Breast epithelium (tissue), 4 donors: Measurements from ENCODE around the gene ADRM1. TPM values are rescaled to one million over a fixed set of nuclear protein-coding genes. Genes with fewer than 3 reads are reported as not detected.

Source experiments
- DNase-seq, 2 donors: peaks; one replicate each; pipeline ENCODE4 v3.0.0-alpha.2; 2019; ENCODE audit warnings: low spot score in 2 of 2
- H3K27ac ChIP-seq, 2 donors: fragments of 200-600 bp; sonication (generic) in 1 of 2; one replicate each; pipeline ENCODE4 v1.5.1; 2016 to 2019; ENCODE audit warnings: mild to moderate bottlenecking in 1 of 2
- H3K27me3 ChIP-seq, 2 donors: fragments of 200-600 bp; sonication (generic) in 1 of 2; one replicate each; pipeline versions ENCODE4 v1.5.1 to v1.6.0; 2017 to 2019; ENCODE audit warnings: control low read depth in 1 of 2, mild to moderate bottlenecking in 1 of 2
- H3K36me3 ChIP-seq: fragments of 200-600 bp; one replicate; pipeline ENCODE4 v1.5.1; 2019
- H3K4me1 ChIP-seq, 2 donors: fragments of 200-600 bp; sonication (generic); one replicate each; pipeline ENCODE4 v1.5.1; 2016 to 2019; ENCODE audit warnings: control low read depth in 1 of 2
- H3K4me3 ChIP-seq, 3 donors: fragments of 200-600 bp; sonication (generic); 1 replicate in 2 of 3; 2 replicates in 1 of 3; pipeline ENCODE4 v1.5.1; 2016 to 2019; ENCODE audit warnings: mild to moderate bottlenecking in 3 of 3, moderate library complexity in 2 of 3
- H3K9me3 ChIP-seq, 2 donors: fragments of 200-600 bp; sonication (generic) in 1 of 2; one replicate each; pipeline ENCODE4 v1.5.1; 2016 to 2019; ENCODE audit warnings: control low read depth in 1 of 2
- POLR2A ChIP-seq: fragments of 450-650 bp; IDR thresholded peaks from one replicate; pipeline ENCODE4 v1.6.1; 2016; ENCODE audit warnings: antibody characterized with exemption, mild to moderate bottlenecking, moderate library complexity
- POLR2AphosphoS5 ChIP-seq, 3 donors: sonication (generic); formaldehyde crosslinking; IDR thresholded peaks; one replicate each; pipeline ENCODE4 v1.6.1; 2017; ENCODE audit warnings: antibody characterized with exemption in 3 of 3
- intact Hi-C: fragments of 100-400 bp; cut with DNase I; formaldehyde crosslinking; loops from one replicate; pipeline ENCODE4 v1.15.1; 2023; ENCODE audit warnings: low total_unique reads
- total RNA-seq, 3 donors: library from RNA; depleted of rRNA; stranded (reverse); fragments of >200 nt; gene quantifications; one replicate each; pipeline ENCODE4 v1.1.0, GENCODE V29; 2016
- TF ChIP-seq, protein P1 (sequence below), 3 donors: fragments of 450-650 bp; IDR thresholded peaks; one replicate each; pipeline ENCODE4 v1.5.1; 2016 to 2017; ENCODE audit warnings: antibody characterized with exemption in 3 of 3, mild to moderate bottlenecking in 3 of 3, moderate library complexity in 3 of 3

The ADRM1 gene
- total RNA-seq, 3 donors from 2014 or later: 80.2 to 131 (median 105) TPM

- DNase-seq: peak in 1 of 2 donors; percentile 82
- Histone ChIP-seq H3K27ac (peak overlapping the region; percentile 50 to 63), H3K27me3 (no peaks in the 10 kb centered on the region), H3K4me3 (no peak overlapping the region), H3K9me3 (no peaks in the 10 kb centered on the region), H3K36me3 (no peaks in the 10 kb centered on the region), H3K4me1 (peaks cover 6 to 12% of the 10 kb centered on the region in 2 donors)
- intact Hi-C loops: no loop called here
- TF ChIP-seq, protein P1, sequence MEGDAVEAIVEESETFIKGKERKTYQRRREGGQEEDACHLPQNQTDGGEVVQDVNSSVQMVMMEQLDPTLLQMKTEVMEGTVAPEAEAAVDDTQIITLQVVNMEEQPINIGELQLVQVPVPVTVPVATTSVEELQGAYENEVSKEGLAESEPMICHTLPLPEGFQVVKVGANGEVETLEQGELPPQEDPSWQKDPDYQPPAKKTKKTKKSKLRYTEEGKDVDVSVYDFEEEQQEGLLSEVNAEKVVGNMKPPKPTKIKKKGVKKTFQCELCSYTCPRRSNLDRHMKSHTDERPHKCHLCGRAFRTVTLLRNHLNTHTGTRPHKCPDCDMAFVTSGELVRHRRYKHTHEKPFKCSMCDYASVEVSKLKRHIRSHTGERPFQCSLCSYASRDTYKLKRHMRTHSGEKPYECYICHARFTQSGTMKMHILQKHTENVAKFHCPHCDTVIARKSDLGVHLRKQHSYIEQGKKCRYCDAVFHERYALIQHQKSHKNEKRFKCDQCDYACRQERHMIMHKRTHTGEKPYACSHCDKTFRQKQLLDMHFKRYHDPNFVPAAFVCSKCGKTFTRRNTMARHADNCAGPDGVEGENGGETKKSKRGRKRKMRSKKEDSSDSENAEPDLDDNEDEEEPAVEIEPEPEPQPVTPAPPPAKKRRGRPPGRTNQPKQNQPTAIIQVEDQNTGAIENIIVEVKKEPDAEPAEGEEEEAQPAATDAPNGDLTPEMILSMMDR (IDR thresholded peaks at IDR 0.05): no peak
- no peak for TF ChIP-seq POLR2A
- TF ChIP-seq POLR2AphosphoS5 (IDR thresholded peaks at IDR 0.05): peak in 1 of 3 donors; percentile 17
Measured at GRCh38 chr20:62350098-62350628, 47.4 kb downstream of the ADRM1 start.

DNA sequence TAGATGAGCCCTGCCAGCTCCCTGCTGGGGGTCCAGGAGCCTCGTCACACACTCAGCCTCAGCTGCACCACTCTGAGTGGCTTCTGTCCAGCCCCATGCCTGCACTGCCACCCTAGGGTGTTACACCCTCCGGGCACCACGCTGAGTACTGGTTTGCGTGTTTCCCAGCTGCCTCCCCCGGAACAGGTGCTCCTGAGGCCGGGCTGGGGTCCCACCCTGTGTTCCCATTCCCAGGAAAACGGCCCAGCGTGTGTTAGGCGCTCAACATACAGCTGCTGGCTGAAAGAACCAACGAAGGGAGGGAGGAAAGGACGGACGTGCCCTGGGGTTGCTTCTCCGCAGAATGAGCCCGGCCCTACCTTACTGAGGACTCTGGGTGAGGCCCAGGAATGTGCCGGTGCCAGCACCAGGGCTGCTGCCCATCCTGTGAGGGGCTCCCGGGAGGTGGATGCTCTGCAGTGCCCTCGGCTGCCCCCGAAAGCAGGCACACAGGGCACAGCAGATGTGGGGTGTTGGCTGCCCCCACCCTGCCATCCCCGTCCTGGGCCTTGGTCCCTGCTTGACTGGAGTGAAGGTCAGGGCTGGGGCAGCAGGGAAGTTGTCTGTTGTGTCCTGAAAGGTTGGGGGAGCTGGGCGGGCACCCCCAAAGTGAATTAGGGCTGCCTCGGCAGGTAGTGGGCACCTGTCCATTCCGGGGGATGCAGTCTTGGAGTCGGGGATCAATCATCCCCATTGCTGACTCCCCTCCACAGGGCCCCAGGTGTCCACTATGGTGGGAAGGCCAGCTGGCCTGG is 48.0 kb downstream of the ADRM1 start:
- H3K9me3 ChIP-seq: no peaks in the 10 kb centered on the region
- no peak for TF ChIP-seq POLR2AphosphoS5 (IDR thresholded peaks at IDR 0.05)
- TF ChIP-seq, protein P1 (IDR thresholded peaks at IDR 0.05): no peak
- TF ChIP-seq POLR2A: no peak
- H3K4me3 ChIP-seq: no peak overlapping the region
- H3K27me3 ChIP-seq: no peaks in the 10 kb centered on the region
- peak overlapping the region; percentile 50 to 63 for H3K27ac ChIP-seq
- no peak for DNase-seq
- peaks cover 13 to 18% of the 10 kb centered on the region in 2 donors for H3K4me1 ChIP-seq
- intact Hi-C loops: no loop called here
- H3K36me3 ChIP-seq: no peaks in the 10 kb centered on the region

- intact Hi-C loops: no loop called here
- no peak for DNase-seq
- H3K9me3 ChIP-seq: no peaks in the 10 kb centered on the region
- peaks cover 19 to 25% of the 10 kb centered on the region in 2 donors for H3K4me1 ChIP-seq
- no peaks in the 10 kb centered on the region for H3K27me3 ChIP-seq
- TF ChIP-seq POLR2A (no peak), POLR2AphosphoS5 (IDR thresholded peaks at IDR 0.05) (no peak)
- TF ChIP-seq, protein P1 (IDR thresholded peaks at IDR 0.05): no peak
- H3K27ac ChIP-seq: peak overlapping the region; percentile 78 to 86
- no peaks in the 10 kb centered on the region for H3K36me3 ChIP-seq
- H3K4me3 ChIP-seq: no peak overlapping the region
Measured at GRCh38 chr20:62351469-62352401, 48.9 kb downstream of the ADRM1 start.

GRCh38 chr20:62352402-62353288 is 49.8 kb downstream of the ADRM1 start:
- Histone ChIP-seq H3K27ac (peak overlapping the region; percentile 78 to 86), H3K27me3 (no peaks in the 10 kb centered on the region), H3K4me3 (no peak overlapping the region), H3K36me3 (no peaks in the 10 kb centered on the region), H3K4me1 (peaks cover 24 to 32% of the 10 kb centered on the region in 2 donors), H3K9me3 (no peaks in the 10 kb centered on the region)
- DNase-seq: peak; percentile 90 to 92
- intact Hi-C loops: no loop called here
- TF ChIP-seq POLR2A: no peak
- TF ChIP-seq POLR2AphosphoS5 (IDR thresholded peaks at IDR 0.05): peak; percentile 41 to 49 (median 45)
- TF ChIP-seq, protein P1 (IDR thresholded peaks at IDR 0.05): peak in 2 of 3 donors; percentile 13 to 54
